GM12878 (cell line): ENCODE measurements around the gene CADM2. TPM values are rescaled to one million over a fixed set of nuclear protein-coding genes. Genes with fewer than 3 reads are reported as not detected.

Source experiments
- ATAC-seq: fragments of 200-7000 bp; cut with Tn5 transposase; 3 replicates; pipeline ENCODE4 v1.9.1; 2020; ENCODE audit warnings: mild to moderate bottlenecking, moderate library complexity
- BruUV-seq: library from RNA; stranded (reverse); fragments of 400-500 nt; replicated peaks from 2 replicates; lab custom pipeline; 2021; lab: Mats Ljungman, UMichigan
- CTCF ChIA-PET: fragments of 300-600 bp; sonication (Branson Sonifier 250); formaldehyde crosslinking; extraction: SDS; loops from one replicate; lab custom pipeline; 2021; ENCODE audit warnings: inconsistent platforms; lab: Yijun Ruan, JAX
- POLR2A ChIA-PET: fragments of 350-600 bp; formaldehyde crosslinking; extraction: SDS; loops from one replicate; lab custom pipeline; 2021; ENCODE audit warnings: inconsistent platforms; lab: Charles Lee
- RAD21 ChIA-PET: fragments of 300-600 bp; sonication (Branson Sonifier 250); formaldehyde crosslinking; loops from one replicate; lab custom pipeline; 2023; ENCODE audit warnings: antibody characterized with exemption; ENCODE audit not compliant: unreplicated experiment; lab: Charles Lee
- SMC1A ChIA-PET: fragments of 300-600 bp; sonication (Branson Sonifier 250); formaldehyde crosslinking; loops from one replicate; lab custom pipeline; 2023; ENCODE audit not compliant: unreplicated experiment, uncharacterized antibody; lab: Charles Lee
- DNase-seq: peaks from one replicate; pipeline ENCODE4 v3.0.0-alpha.2; 2011; ENCODE audit warnings: low read depth, low spot score
- FAIRE-seq: peaks from 3 replicates; lab custom pipeline; 2011; peaks lifted over from hg19 to GRCh38; lab: Jason Lieb, UNC
- H2AFZ ChIP-seq: 2 replicates; pipeline ENCODE4 v1.6.0; 2011; ENCODE audit warnings: low read depth, low read length, control low read depth; ENCODE audit not compliant: control insufficient read depth
- H3K27ac ChIP-seq: 2 replicates; pipeline ENCODE4 v1.5.1; 2011; ENCODE audit warnings: control low read depth; ENCODE audit not compliant: control insufficient read depth, insufficient read depth
- H3K27me3 ChIP-seq, 2 experiments: replicated peaks in 1 of 2; 2 replicates each; pipeline versions ENCODE4 v1.6.0 to v1.6.1; 2011; ENCODE audit warnings: low read length in 1 of 2; ENCODE audit not compliant: control insufficient read depth in 2 of 2, insufficient read depth in 2 of 2
- H3K36me3 ChIP-seq, 2 experiments: 2 replicates each; pipeline ENCODE4 v1.5.1; 2011; ENCODE audit warnings: low read length in 1 of 2; ENCODE audit not compliant: control insufficient read depth in 2 of 2, insufficient read depth in 2 of 2
- H3K4me1 ChIP-seq: 2 replicates; pipeline ENCODE4 v1.6.1; 2011; ENCODE audit warnings: mild to moderate bottlenecking, low read length, moderate library complexity, mixed read lengths; ENCODE audit not compliant: control insufficient read depth, insufficient read depth
- H3K4me2 ChIP-seq: 2 replicates; pipeline ENCODE4 v1.6.0; 2011; ENCODE audit warnings: control low read depth; ENCODE audit not compliant: control insufficient read depth, insufficient read depth
- H3K4me3 ChIP-seq: fragments of 200-600 bp; sonication (generic); 2 replicates; pipeline ENCODE4 v1.5.1; 2016
- H3K79me2 ChIP-seq: 2 replicates; pipeline ENCODE4 v1.6.0; 2011; ENCODE audit warnings: low read length; ENCODE audit not compliant: control insufficient read depth, insufficient read depth
- H3K9ac ChIP-seq: 2 replicates; pipeline ENCODE4 v1.8.0; 2011; ENCODE audit warnings: low read length, control low read depth, mixed read lengths; ENCODE audit not compliant: control insufficient read depth, insufficient read depth
- H3K9me3 ChIP-seq: replicated peaks from 3 replicates; pipeline ENCODE4 v1.5.1; 2011; ENCODE audit warnings: mild to moderate bottlenecking, low read length; ENCODE audit not compliant: control insufficient read depth, insufficient read depth
- H4K20me1 ChIP-seq: 2 replicates; pipeline ENCODE4 v1.6.0; 2011; ENCODE audit not compliant: control insufficient read depth, insufficient read depth
- ATF7 ChIP-seq: fragments of 450-650 bp; IDR thresholded peaks from 2 replicates; pipeline ENCODE4 v1.6.1; 2016; ENCODE audit warnings: low read depth, mild to moderate bottlenecking
- CHD2 ChIP-seq: IDR thresholded peaks from 2 replicates; pipeline ENCODE4 v1.6.1; 2011; ENCODE audit warnings: low read depth, low read length, improper control_type of control experiment, borderline replicate concordance
- EED ChIP-seq: sonication (generic); IDR thresholded peaks from 2 replicates; pipeline ENCODE4 v1.6.1; 2016; ENCODE audit warnings: antibody characterized with exemption, low read depth
- HDAC6 ChIP-seq: fragments of 200-600 bp; sonication (generic); IDR thresholded peaks from one replicate; pipeline ENCODE4 v1.8.0; 2017; ENCODE audit warnings: antibody characterized with exemption; ENCODE audit not compliant: unreplicated experiment
- MEF2B ChIP-seq: fragments of 450-650 bp; IDR thresholded peaks from 2 replicates; pipeline ENCODE4 v1.6.1; 2018; ENCODE audit warnings: mild to moderate bottlenecking, moderate library complexity; ENCODE audit not compliant: partially characterized antibody, poor library complexity, severe bottlenecking
- NFIC ChIP-seq: IDR thresholded peaks from 2 replicates; pipeline ENCODE4 v1.6.1; 2012; ENCODE audit warnings: low read depth, mild to moderate bottlenecking, inconsistent platforms, low read length, moderate library complexity
- PML ChIP-seq: IDR thresholded peaks from 2 replicates; pipeline ENCODE4 v1.6.1; 2012; ENCODE audit warnings: low read length, inconsistent platforms
- RAD51 ChIP-seq: fragments of 450-650 bp; IDR thresholded peaks from 2 replicates; pipeline ENCODE4 v1.6.1; 2016; ENCODE audit warnings: moderate library complexity, mild to moderate bottlenecking, inconsistent platforms
- RB1 ChIP-seq: fragments of 450-650 bp; formaldehyde crosslinking; IDR thresholded peaks from 2 replicates; pipeline ENCODE4 v1.6.1; 2017; ENCODE audit warnings: mild to moderate bottlenecking, borderline replicate concordance
- SUPT20H ChIP-seq: IDR thresholded peaks from 2 replicates; pipeline ENCODE4 v1.6.1; 2011; ENCODE audit warnings: low read depth, mild to moderate bottlenecking, low read length, moderate library complexity, borderline replicate concordance; ENCODE audit not compliant: control insufficient read depth
- ZNF217 ChIP-seq: fragments of 450-650 bp; IDR thresholded peaks from 2 replicates; pipeline ENCODE4 v1.6.1; 2017; ENCODE audit warnings: antibody characterized with exemption, mild to moderate bottlenecking
- WGBS: methylation state at CpG from one replicate; pipeline ENCODE4 v1.1.6; 2016; ENCODE audit warnings: low lambda C conversion rate; ENCODE audit not compliant: insufficient replicate concordance, insufficient coverage; ENCODE audit errors: missing lambda C conversion rate; 5-methylcytosine and 5-hydroxymethylcytosine counted together
- in situ Hi-C: fragments of 300-500 bp; cut with MboI; formaldehyde crosslinking; loops from 9 replicates; pipeline ENCODE4 v1.14.3; 2018; ENCODE audit warnings: mixed read lengths
- intact Hi-C: fragments of 100-400 bp; cut with micrococcal nuclease; formaldehyde crosslinking; loops from one replicate; pipeline ENCODE4 v1.14.2; 2022; ENCODE audit not compliant: unreplicated experiment
- polyA plus RNA-seq, 11 experiments: library from polyadenylated mRNA; depleted of rRNA in 4 of 11; unstranded in 6 of 11; stranded (reverse) in 5 of 11; fragments of >200 nt; fragmentation: Nextera tagmentation in 4 of 11; fragmentation: Illumina TruSeq in 1 of 11; extraction: Ambion mirVana in 4 of 11; extraction: Trizol in 1 of 11; gene quantifications; 1 replicate in 1 of 11; 2 replicates in 10 of 11; pipeline versions ENCODE4 v1.2.1 to v1.2.3, GENCODE V29; 2011 to 2016; ENCODE audit warnings: inconsistent platforms in 2 of 11, missing spikeins in 2 of 11, low read depth in 1 of 11
- total RNA-seq, 4 experiments: library from RNA; depleted of rRNA in 3 of 4; stranded (reverse); fragments of >200 nt in 3 of 4; fragmentation: Illumina TruSeq in 1 of 4; extraction: Trizol in 1 of 4; gene quantifications; 2 replicates each; pipeline versions ENCODE4 v1.2.1 to v1.2.3, GENCODE V29; 2013 to 2021
- TF ChIP-seq, protein P1 (sequence below): fragments of 450-650 bp; IDR thresholded peaks from 2 replicates; pipeline ENCODE4 v1.6.1; 2017; ENCODE audit warnings: mild to moderate bottlenecking, moderate library complexity
- TF ChIP-seq, protein P2 (sequence below): IDR thresholded peaks from 2 replicates; pipeline ENCODE4 v1.6.1; 2011; ENCODE audit warnings: low read depth, low read length, improper control_type of control experiment, borderline replicate concordance

Gene CADM2
- total and polyA plus RNA-seq, 10 of the 15 experiments (the other 5 are each of a cell fraction or from before 2014, with no cell fraction given): 0.13 TPM; not detected in 9

DNA sequence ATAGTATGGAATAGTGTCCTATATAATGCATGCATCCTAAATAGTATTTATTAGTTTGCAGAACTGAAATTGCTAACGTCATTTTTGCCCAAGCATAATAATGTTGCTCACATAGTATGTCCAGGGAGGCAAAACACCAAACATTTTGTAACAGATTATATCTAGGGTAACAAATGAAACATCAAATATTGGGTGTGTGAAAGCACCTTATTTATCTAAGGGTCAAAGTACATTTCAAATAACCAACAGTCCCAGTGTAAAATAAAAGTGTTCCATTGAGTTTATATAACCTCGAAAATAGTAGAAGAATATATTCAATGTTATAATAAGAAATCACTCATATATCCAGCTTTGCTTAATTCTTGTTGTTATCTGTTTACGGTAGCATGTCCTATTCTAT is 363.1 kb downstream of the CADM2 start:
- ChIA-PET CTCF (no interaction called here), RAD21 (no interaction called here), SMC1A (no interaction called here), POLR2A (no interaction called here)
- no peak overlapping the region for H2AFZ ChIP-seq
- no peaks in the 10 kb centered on the region for H3K79me2 ChIP-seq
- H3K36me3 ChIP-seq: no peaks in the 10 kb centered on the region
- DNase-seq: no peak
- ATAC-seq: no peak
- no peak for FAIRE-seq
- H3K9me3 ChIP-seq: no peaks in the 10 kb centered on the region
- no peak overlapping the region for H3K9ac ChIP-seq
- H3K27ac ChIP-seq: no peak overlapping the region
- no peaks in the 10 kb centered on the region for H3K27me3 ChIP-seq
- H3K4me1 ChIP-seq: no peaks in the 10 kb centered on the region
- H4K20me1 ChIP-seq: no peaks in the 10 kb centered on the region
- intact Hi-C loops: no loop called here
- no peak for TF ChIP-seq CHD2
- no peak for TF ChIP-seq ZNF217
- TF ChIP-seq, protein P1, sequence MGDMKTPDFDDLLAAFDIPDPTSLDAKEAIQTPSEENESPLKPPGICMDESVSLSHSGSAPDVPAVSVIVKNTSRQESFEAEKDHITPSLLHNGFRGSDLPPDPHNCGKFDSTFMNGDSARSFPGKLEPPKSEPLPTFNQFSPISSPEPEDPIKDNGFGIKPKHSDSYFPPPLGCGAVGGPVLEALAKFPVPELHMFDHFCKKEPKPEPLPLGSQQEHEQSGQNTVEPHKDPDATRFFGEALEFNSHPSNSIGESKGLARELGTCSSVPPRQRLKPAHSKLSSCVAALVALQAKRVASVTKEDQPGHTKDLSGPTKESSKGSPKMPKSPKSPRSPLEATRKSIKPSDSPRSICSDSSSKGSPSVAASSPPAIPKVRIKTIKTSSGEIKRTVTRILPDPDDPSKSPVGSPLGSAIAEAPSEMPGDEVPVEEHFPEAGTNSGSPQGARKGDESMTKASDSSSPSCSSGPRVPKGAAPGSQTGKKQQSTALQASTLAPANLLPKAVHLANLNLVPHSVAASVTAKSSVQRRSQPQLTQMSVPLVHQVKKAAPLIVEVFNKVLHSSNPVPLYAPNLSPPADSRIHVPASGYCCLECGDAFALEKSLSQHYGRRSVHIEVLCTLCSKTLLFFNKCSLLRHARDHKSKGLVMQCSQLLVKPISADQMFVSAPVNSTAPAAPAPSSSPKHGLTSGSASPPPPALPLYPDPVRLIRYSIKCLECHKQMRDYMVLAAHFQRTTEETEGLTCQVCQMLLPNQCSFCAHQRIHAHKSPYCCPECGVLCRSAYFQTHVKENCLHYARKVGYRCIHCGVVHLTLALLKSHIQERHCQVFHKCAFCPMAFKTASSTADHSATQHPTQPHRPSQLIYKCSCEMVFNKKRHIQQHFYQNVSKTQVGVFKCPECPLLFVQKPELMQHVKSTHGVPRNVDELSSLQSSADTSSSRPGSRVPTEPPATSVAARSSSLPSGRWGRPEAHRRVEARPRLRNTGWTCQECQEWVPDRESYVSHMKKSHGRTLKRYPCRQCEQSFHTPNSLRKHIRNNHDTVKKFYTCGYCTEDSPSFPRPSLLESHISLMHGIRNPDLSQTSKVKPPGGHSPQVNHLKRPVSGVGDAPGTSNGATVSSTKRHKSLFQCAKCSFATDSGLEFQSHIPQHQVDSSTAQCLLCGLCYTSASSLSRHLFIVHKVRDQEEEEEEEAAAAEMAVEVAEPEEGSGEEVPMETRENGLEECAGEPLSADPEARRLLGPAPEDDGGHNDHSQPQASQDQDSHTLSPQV: no peak
- TF ChIP-seq, protein P2, sequence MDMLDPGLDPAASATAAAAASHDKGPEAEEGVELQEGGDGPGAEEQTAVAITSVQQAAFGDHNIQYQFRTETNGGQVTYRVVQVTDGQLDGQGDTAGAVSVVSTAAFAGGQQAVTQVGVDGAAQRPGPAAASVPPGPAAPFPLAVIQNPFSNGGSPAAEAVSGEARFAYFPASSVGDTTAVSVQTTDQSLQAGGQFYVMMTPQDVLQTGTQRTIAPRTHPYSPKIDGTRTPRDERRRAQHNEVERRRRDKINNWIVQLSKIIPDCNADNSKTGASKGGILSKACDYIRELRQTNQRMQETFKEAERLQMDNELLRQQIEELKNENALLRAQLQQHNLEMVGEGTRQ: no peak
- no peak for TF ChIP-seq RAD51
- TF ChIP-seq HDAC6: no peak
- no peak for TF ChIP-seq PML
- TF ChIP-seq ATF7: no peak
- TF ChIP-seq RB1: no peak
- TF ChIP-seq MEF2B: no peak
- no peak for TF ChIP-seq NFIC
- no peak for TF ChIP-seq SUPT20H
- no peak for TF ChIP-seq EED
- no TSS peak for BruUV-seq
- 32% methylated on average over 3 of the region's 3 CpGs for WGBS
- in situ Hi-C loops: no loop called here
- no peak overlapping the region for H3K4me3 ChIP-seq
- H3K4me2 ChIP-seq: no peak overlapping the region
